ENCODE data around the gene IMP4.
"Not testable (repeated sequence)": the region's sequence is repeated elsewhere in the genome, so short reads cannot be mapped to it uniquely, and the experiment has no call there.

The IMP4 gene, protein sequence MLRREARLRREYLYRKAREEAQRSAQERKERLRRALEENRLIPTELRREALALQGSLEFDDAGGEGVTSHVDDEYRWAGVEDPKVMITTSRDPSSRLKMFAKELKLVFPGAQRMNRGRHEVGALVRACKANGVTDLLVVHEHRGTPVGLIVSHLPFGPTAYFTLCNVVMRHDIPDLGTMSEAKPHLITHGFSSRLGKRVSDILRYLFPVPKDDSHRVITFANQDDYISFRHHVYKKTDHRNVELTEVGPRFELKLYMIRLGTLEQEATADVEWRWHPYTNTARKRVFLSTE

DNA sequence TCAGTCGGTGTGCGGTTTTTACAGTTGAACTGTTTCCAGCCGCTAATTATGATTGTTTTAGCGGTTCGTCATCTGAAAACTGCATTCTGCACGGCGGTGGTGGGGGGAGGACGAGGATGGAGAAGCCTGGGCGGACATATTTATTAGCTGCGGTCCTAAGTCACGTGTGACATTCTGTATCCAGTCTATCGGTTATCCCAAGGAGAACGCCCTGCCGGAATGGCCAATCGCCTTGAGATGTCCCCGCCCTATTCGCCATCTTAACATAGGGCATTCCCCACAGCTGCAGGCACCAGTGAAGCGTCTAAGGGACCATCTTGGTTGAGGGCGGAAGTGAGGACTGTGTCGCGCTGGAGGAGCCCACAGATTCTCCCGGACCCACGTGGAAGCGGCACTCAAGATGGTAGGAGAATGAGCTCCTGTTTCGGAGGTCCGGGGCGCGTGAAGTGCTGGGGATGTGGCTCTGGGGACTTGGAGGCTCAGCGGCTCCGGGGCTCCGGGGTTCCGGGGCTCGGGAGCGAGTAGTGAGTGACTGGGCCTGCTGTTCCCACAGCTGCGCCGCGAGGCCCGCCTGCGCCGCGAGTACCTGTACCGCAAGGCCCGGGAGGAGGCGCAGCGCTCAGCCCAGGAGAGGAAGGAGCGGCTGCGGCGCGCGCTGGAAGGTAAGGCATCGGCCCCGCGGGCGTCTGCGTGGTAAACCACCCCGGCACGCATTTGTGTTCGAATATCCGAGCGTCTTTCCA lies at the start of gene IMP4:
IMP4 (plus strand) TSS at position 365 of the 743 bp plus-strand sequence; CDS start at position 401, 36 bp downstream.
- peak; percentile 86 for DNase-seq

- DNase-seq, result no peak
These were observed 42.3 kb upstream of the IMP4 start for GRCh38 chr2:130300258-130300969.

- DNase-seq, result no peak
These were observed 41.7 kb upstream of the IMP4 start for GRCh38 chr2:130300970-130301348.

DNA sequence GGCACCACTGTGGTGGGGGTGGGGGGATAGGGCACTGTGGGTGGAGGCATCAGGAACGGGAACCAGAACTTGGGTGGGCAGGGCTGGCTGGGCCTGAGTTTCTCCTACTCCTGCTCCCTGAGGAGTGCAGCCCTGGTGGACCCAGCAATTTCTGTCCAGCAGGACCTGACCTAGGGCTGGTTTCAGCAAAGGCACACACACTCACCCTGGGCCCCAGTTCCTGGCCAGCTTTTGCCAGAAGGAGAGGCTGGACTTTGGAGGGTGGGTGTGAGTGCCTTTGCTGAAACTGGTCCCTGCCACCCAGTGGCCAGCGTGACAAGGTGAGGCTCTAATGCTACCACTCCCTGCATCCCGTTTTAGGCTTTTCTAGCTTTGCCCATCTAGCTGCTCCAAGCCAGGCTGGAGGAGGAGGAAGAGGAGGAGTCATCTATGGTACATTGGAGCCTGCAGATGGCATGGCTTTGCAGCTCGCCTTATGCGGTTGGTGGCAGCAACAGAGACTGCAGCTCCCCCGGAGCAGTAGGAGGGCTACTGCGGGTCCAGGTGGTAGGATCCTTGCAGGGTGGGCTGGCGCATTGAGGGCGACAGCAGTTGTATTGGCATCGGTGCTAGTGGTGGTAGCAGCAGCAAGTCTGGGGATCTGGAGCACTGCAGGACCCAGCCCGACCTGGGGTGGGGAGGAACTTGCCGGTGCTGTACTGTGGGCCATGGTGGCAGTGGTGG lies 40.4 kb upstream of the IMP4 start:
- DNase-seq, result no peak

DNA sequence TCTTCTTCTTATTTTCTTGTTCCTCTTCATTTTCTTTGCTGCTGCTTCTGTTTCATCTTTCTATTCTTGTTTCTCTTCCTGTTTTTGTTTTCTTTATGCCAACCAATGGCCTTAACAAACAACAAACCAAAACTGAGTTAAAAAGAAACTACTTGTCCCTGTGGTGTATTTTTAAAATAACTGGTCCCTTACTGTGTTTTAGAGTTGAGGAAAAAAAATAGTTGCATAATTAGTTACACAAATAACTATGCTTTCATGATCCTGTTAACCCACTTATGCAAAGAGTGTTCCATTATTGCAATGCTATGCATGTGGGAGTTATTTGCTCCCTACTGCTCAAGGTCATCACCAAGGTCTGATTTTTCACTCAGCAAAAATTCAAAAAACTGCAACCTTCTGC lies 39.5 kb upstream of the IMP4 start:
- DNase-seq, result no peak

- DNase-seq, result no peak
These were observed 38.0 kb upstream of the IMP4 start for GRCh38 chr2:130304726-130305125.

DNA sequence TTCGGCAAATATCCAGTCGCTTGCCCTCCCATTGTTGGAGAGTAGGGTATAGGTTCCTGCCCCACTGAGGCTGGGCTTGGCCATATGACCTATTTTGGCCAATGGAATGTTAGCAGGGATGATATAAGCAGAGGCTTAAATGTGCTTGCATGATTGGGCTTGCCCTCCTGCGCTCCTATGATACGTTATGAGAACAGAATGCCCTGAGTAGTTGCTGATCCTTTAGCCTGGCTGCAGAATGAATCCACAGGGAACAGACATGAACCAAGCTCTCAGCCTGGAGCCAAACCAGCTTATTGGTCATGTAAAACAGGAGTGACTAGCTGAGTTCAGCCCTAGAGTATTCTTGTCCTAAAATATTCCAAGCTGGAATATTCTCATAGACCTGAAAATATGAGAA lies 34.8 kb upstream of the IMP4 start:
- DNase-seq, result no peak

DNA sequence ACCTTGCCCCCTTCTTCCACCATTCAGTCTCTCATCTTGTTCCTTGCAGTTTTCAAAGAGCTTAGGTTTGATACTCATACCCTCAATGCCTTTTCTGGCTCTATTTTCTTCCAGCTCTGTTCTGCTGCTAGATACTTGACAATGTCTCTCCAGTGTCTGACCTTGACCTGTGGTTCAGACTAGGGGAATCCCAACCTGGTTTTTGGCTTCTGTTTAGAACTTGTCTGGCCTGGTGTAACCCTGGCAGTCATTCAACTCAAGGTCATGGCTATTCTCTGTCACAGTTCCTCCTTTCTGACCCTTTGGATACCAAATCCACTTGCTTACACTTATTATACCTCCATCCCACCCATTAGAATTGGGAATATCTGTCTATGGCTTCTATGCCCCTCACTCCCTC lies 31.8 kb upstream of the IMP4 start:
- DNase-seq, result no peak

DNA sequence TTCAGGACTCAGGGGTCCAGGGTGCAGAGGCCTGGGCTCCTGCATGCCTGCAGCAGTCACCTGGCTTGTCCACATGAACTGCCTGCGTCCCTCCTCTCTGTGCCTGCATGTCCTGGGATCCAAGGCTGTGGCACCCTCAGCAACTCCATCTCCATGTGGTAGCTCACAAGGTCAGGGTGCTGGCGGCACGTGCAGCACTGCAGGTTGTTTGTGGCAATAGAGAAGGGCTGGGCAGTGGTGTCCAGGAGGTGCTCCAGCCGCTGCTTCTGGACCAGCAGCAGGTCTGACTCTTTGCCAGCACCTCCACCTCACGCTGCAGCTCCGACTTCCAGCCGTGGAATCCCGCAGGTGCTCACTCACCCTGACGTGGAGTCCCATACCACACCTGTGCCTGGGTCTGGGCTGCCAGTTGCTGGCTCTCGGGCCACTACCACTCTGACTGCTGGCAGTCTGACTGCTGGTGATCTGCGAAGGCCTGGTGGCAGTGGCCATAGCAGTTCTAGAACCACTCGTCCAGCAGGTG lies 28.8 kb upstream of the IMP4 start:
- DNase-seq, result no peak

DNA sequence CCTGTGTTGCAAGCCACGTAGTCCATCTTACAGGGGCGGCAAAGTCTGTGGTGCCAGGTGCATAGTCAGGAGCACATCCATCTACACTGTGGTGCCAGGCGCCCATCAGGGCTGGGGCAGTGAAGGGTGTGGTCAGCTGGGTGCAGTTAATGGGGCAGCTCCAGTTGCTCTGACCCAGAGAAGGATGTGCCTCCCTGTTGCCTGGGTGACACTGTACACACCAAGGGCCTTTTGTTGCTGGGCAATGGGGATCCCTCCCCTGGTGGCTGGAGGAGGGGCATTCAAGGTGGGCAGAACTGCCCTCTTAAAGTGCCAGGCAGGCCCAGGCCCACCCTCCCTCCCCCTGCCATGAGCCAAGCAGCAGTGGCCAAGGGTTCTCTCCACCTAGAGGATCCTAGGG lies 28.3 kb upstream of the IMP4 start:
- DNase-seq, result no peak

GRCh38 chr2:130316596-130316995 lies 26.1 kb upstream of the IMP4 start:
- no peak for DNase-seq

GRCh38 chr2:130318906-130319305 lies 23.8 kb upstream of the IMP4 start:
- no peak for DNase-seq

DNA sequence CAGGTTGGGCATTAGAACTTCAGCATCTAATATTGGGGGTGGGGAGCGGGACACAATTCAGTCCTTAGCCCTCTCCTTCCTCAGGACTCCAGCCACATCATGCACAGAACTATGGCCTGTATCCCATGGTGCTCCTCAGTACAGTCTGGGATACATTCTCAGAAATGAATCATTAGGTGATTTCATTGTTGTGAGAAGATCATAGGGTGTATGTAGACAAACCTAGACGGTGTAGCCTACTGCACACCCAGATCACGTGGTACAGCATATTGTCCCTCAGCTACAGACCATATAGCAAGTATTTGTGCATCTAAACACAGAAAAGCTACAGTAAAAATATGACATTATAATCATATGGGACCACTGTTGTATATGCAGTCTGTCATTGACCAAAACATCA lies 23.2 kb upstream of the IMP4 start:
- DNase-seq, result no peak

DNA sequence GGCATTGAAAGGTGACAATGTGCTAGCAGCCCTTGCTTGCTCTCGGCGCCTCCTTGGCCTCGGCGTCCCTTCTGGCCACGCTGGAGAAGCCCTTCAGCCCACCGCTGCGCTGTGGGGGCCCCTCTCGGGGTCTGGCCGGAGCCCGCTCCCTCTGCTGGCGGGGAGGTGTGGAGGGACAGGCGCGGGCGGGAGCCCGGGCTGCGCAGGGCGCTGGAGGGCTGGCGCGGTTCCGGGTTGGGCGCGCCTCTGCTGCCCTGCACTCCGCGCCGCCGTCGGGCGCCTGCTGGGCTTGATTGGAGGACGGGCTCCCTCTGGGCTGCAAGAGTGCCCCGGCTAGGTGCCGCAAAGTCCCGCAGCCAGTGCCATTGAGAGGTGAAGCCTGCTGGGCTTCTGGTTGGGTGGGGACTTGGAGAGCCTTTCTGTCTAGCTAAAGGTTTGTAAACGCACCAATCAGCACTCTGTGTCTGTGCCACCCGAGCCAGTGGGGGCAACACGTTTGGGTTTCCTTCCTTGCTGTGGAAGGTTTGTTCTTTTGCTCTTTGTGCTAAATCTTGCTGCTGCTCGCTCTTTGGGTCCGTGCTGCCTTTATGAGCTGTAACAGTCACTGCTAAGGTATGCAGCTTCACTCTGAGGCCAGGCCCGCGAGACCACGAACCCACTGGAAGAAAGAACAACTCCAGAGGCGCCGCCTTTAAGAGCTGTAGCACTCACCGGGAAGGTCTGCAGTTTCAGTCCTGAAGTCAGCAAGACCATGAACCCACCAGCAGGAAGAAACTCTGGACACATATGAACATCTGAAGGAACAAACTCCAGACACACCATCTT lies 14.8 kb upstream of the IMP4 start:
- no peak for DNase-seq

GRCh38 chr2:130328710-130329109 lies 14.0 kb upstream of the IMP4 start:
- DNase-seq, result no peak

DNA sequence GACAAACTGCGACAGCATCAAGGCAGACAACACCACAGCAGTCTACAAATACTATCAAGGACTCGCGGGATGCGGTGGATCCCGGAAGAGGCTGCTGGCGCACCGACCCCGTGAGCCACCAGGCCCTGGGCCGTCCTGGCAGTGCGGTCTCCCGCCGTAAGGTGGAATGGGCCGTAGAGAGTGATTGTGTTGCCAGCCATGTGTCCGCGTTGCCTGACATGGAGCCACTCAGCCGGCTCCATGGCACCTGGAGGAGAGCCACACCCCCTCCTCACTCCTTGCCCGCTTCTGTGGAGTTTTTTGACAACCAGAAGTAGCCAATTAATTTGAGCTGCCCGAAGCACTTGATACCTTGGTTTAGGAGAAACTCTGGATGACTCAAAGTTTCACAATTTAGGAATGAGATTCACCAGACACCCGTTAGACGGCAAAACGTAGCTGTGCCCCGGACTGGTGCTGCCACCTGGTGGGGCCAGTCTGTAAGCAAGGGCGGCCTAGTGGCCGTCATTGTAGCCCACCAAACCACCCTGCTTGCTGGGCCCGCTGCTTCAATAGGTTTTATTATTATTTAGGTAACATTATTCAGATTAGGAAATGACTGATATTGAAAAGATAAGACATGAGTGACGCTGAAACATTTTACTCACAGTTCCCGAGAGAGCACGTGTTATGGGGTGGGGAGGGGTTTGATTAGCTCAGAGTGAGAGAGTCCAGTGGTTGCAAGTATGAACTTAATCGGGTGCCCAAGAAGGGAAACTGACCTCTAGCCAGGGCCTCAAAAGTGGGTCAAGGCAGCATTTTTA lies 10.2 kb upstream of the IMP4 start:
- peak; percentile 66 for DNase-seq

- DNase-seq, result not testable (repeated sequence)
These were observed 9.4 kb upstream of the IMP4 start for GRCh38 chr2:130333253-130333652.

DNA sequence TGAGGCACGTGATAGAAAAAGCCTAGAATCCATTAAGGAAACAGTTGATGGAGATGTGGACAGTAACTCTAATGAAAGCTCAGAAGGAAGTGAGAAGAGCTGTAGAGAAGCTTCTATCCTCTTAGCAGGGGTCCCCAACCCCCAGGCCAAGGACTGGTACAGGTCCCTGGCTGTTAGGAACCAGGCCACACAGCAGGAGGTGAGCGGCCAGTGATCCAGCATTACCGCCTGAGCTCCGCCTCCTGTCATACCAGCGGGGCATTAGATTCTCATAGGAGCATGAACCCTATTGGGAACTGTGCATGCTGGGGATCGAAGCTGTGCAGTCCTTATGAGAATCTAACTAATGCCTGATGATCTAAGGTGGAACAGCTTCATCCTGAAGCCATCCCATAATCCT lies 8.7 kb upstream of the IMP4 start:
- no peak for DNase-seq

- no peak for DNase-seq
These were observed 7.5 kb upstream of the IMP4 start for GRCh38 chr2:130335226-130335625.

DNA sequence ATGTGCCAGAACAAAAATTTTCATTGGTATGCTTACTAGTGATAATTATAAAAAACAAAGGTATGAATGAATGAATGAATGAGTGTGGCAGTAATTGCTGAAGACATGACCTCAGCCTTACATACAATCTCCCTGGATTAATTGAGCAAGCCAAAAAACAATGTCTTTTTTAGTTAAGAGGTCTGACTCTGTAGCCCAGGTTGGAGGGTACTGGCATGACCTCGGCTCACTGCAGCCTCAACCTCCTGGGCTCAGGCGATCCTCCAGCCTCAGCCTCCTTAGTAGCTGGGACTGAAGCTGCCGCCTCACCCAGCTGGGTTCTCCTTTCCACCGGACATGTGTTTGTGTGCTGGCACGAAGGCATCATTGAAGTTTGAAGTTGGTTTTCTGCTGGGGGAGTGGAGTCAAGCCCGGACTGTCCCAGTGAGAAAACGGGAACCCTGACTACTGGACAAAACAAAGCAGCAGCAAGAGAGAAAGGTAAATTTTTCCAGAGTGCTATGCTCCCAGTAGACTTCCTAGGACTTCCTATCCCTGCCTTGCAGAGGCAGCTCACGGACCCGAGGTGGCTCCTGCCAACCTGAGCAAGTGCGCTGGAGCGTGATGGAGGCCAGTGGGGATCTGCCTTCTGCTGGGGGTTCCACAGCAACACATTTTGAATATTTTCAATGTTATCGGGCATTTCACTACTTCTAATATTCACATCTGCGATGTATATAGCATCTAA lies 6.4 kb upstream of the IMP4 start:
- no peak for DNase-seq
